ENCODE data around the gene HARS1. TPM values are rescaled to one million over a fixed set of nuclear protein-coding genes. Genes with fewer than 3 reads are reported as not detected.

HARS1 gene
- total and polyA plus RNA-seq, 2 of the 13 experiments (the other 11 are each of a cell fraction or from before 2014, with no cell fraction given): 36.9 to 66.2 TPM

DNA sequence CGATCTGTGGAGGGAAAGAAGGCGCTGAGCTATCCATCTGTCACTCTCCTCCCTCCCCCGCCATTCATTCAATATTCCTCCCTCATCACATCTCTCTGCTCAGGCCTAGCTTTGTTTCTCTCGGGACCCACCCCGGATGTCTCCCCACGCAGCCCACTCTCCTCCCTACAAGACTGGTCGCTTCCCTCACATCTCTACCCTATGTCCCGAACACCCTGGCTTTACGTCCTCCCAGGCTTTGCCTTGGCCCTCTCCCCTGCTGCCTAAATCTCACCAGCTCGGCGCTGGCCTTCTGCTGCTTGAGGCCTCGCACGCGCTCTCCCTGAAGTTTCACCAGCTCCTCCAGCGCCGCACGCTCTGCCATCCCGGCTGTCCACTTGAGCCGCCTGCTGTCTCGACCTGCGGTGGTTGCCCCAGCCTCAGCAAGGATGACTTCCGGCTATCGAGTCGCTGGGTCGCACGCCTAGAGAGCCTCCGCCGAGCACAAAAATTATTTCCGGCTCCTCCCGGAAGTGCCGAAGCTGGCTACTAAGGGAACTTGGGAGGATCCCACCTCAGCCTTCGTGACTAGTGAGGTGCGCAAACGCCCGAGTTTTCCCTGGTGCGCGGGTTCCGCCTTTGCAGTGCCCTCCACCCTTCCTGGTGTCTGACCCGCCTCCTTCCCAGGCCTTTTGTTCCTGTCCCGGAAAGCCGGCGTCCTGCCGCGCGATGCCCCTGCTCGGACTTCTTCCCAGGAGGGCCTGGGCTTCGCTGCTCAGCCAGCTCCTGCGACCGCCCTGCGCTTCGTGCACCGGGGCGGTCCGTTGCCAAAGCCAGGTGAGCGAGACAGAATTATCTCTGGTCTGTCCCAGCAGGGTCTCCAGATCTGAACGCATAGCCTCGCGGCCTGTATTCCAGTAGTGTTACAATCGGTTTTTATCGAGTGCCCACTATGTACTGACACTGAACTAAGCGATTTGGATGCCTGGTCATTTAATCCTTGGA is at the start of gene HARS1, which contains the start of gene HARS2 (continued):
- TF ChIP-seq, protein P1, sequence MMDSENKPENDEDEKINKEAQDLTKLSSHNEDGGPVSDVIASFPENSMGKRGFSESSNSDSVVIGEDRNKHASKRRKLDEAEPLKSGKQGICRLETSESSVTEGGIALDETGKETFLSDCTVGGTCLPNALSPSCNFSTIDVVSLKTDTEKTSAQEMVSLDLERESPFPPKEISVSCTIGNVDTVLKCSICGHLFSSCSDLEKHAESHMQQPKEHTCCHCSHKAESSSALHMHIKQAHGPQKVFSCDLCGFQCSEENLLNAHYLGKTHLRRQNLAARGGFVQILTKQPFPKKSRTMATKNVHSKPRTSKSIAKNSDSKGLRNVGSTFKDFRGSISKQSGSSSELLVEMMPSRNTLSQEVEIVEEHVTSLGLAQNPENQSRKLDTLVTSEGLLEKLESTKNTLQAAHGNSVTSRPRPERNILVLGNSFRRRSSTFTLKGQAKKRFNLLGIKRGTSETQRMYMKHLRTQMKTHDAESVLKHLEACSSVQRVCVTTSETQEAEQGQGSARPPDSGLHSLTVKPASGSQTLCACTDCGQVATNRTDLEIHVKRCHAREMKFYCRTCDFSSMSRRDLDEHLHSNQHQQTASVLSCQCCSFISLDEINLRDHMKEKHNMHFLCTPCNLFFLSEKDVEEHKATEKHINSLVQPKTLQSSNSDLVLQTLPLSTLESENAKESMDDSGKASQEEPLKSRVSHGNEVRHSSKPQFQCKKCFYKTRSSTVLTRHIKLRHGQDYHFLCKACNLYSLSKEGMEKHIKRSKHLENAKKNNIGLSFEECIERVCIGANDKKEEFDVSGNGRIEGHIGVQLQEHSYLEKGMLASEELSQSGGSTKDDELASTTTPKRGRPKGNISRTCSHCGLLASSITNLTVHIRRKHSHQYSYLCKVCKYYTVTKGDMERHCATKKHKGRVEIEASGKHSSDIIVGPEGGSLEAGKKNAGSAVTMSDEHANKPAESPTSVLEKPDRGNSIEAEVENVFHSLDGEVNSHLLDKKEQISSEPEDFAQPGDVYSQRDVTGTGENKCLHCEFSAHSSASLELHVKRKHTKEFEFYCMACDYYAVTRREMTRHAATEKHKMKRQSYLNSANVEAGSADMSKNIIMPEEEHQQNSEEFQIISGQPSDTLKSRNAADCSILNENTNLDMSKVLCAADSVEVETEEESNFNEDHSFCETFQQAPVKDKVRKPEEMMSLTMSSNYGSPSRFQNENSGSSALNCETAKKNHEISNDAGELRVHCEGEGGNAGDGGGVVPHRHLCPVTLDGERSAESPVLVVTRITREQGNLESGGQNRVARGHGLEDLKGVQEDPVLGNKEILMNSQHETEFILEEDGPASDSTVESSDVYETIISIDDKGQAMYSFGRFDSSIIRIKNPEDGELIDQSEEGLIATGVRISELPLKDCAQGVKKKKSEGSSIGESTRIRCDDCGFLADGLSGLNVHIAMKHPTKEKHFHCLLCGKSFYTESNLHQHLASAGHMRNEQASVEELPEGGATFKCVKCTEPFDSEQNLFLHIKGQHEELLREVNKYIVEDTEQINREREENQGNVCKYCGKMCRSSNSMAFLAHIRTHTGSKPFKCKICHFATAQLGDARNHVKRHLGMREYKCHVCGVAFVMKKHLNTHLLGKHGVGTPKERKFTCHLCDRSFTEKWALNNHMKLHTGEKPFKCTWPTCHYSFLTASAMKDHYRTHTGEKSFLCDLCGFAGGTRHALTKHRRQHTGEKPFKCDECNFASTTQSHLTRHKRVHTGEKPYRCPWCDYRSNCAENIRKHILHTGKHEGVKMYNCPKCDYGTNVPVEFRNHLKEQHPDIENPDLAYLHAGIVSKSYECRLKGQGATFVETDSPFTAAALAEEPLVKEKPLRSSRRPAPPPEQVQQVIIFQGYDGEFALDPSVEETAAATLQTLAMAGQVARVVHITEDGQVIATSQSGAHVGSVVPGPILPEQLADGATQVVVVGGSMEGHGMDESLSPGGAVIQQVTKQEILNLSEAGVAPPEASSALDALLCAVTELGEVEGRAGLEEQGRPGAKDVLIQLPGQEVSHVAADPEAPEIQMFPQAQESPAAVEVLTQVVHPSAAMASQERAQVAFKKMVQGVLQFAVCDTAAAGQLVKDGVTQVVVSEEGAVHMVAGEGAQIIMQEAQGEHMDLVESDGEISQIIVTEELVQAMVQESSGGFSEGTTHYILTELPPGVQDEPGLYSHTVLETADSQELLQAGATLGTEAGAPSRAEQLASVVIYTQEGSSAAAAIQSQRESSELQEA (CRISPR knock-in tag; IDR thresholded peaks at IDR 0.05; ENCODE audit: not compliant biosample characterization): peak; percentile 37
- TF ChIP-seq MTF2 (CRISPR knock-in tag; IDR thresholded peaks at IDR 0.05; ENCODE audit: borderline replicate concordance): no peak
- TF ChIP-seq ZMYM2 (CRISPR knock-in tag; IDR thresholded peaks at IDR 0.05): 0 out of 2 replicates have a peak, but pooled peaks have one; percentile 19
- TF ChIP-seq SRSF1 (optimal IDR thresholded peaks at IDR 0.05; ENCODE audit: low read depth, low read length): peak; percentile 89
- TF ChIP-seq ZNF644 (CRISPR knock-in tag; IDR thresholded peaks at IDR 0.05; ENCODE audit: low read depth): no peak
- TF ChIP-seq BCL6 (CRISPR knock-in tag; IDR thresholded peaks at IDR 0.05): peak; percentile 15; the same call in 1 of the 2 replicates
- TF ChIP-seq, protein P2, sequence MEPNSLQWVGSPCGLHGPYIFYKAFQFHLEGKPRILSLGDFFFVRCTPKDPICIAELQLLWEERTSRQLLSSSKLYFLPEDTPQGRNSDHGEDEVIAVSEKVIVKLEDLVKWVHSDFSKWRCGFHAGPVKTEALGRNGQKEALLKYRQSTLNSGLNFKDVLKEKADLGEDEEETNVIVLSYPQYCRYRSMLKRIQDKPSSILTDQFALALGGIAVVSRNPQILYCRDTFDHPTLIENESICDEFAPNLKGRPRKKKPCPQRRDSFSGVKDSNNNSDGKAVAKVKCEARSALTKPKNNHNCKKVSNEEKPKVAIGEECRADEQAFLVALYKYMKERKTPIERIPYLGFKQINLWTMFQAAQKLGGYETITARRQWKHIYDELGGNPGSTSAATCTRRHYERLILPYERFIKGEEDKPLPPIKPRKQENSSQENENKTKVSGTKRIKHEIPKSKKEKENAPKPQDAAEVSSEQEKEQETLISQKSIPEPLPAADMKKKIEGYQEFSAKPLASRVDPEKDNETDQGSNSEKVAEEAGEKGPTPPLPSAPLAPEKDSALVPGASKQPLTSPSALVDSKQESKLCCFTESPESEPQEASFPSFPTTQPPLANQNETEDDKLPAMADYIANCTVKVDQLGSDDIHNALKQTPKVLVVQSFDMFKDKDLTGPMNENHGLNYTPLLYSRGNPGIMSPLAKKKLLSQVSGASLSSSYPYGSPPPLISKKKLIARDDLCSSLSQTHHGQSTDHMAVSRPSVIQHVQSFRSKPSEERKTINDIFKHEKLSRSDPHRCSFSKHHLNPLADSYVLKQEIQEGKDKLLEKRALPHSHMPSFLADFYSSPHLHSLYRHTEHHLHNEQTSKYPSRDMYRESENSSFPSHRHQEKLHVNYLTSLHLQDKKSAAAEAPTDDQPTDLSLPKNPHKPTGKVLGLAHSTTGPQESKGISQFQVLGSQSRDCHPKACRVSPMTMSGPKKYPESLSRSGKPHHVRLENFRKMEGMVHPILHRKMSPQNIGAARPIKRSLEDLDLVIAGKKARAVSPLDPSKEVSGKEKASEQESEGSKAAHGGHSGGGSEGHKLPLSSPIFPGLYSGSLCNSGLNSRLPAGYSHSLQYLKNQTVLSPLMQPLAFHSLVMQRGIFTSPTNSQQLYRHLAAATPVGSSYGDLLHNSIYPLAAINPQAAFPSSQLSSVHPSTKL (CRISPR knock-in tag; IDR thresholded peaks at IDR 0.05): peak; percentile 48
- no peak for TF ChIP-seq ZNF260 (CRISPR knock-in tag; IDR thresholded peaks at IDR 0.05; ENCODE audit: borderline replicate concordance, low read depth)
- TF ChIP-seq CREM (IDR thresholded peaks at IDR 0.05): peak; percentile 80
- TF ChIP-seq CREM (CRISPR knock-in tag; IDR thresholded peaks at IDR 0.05): no peak
- no peak for TF ChIP-seq ZFP41 (CRISPR knock-in tag; IDR thresholded peaks at IDR 0.05; ENCODE audit: borderline replicate concordance)
- TF ChIP-seq ZFYVE20 (CRISPR knock-in tag; IDR thresholded peaks at IDR 0.05; ENCODE audit: borderline replicate concordance, low read depth): no peak
- TF ChIP-seq, protein P3, sequence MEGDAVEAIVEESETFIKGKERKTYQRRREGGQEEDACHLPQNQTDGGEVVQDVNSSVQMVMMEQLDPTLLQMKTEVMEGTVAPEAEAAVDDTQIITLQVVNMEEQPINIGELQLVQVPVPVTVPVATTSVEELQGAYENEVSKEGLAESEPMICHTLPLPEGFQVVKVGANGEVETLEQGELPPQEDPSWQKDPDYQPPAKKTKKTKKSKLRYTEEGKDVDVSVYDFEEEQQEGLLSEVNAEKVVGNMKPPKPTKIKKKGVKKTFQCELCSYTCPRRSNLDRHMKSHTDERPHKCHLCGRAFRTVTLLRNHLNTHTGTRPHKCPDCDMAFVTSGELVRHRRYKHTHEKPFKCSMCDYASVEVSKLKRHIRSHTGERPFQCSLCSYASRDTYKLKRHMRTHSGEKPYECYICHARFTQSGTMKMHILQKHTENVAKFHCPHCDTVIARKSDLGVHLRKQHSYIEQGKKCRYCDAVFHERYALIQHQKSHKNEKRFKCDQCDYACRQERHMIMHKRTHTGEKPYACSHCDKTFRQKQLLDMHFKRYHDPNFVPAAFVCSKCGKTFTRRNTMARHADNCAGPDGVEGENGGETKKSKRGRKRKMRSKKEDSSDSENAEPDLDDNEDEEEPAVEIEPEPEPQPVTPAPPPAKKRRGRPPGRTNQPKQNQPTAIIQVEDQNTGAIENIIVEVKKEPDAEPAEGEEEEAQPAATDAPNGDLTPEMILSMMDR (CRISPR knock-in tag; IDR thresholded peaks at IDR 0.05): peak; percentile 47
- peak; percentile 75 for TF ChIP-seq DMAP1 (CRISPR knock-in tag; IDR thresholded peaks at IDR 0.05)
